H1 (cell line): Measurements from ENCODE around the gene BCAP31. TPM values are rescaled to one million over a fixed set of nuclear protein-coding genes. Genes with fewer than 3 reads are reported as not detected.

Experiments used
- CTCF ChIA-PET: fragments of 300-600 bp; sonication (Branson Sonifier 250); formaldehyde crosslinking; loops from one replicate; lab custom pipeline; 2021; ENCODE audit not compliant: partially characterized antibody; lab: Charles Lee
- POLR2A ChIA-PET: fragments of 300-600 bp; sonication (Branson Sonifier 250); formaldehyde crosslinking; loops from one replicate; lab custom pipeline; 2021; ENCODE audit warnings: inconsistent platforms; ENCODE audit not compliant: partially characterized antibody; lab: Charles Lee
- DNase-seq, 2 experiments: peaks; one replicate each; pipeline versions ENCODE4 v3.0.0 to v3.0.0-alpha.2; 2010 to 2022; ENCODE audit warnings: low spot score in 2 of 2, low read depth in 1 of 2, mixed read lengths in 1 of 2
- FAIRE-seq: peaks from 2 replicates; lab custom pipeline; 2011; peaks lifted over from hg19 to GRCh38; lab: Jason Lieb, UNC
- H2AFZ ChIP-seq: 2 replicates; pipeline ENCODE4 v1.8.1; 2012; ENCODE audit warnings: low read length, inconsistent platforms
- H2AK5ac ChIP-seq: 2 replicates; pipeline ENCODE4 v1.6.1; 2013; ENCODE audit warnings: low read depth, low read length
- H2BK120ac ChIP-seq: replicated peaks from 2 replicates; pipeline ENCODE3; 2013; ENCODE audit warnings: low read depth, low read length, inconsistent platforms
- H2BK12ac ChIP-seq: 2 replicates; pipeline ENCODE4 v1.6.1; 2013; ENCODE audit warnings: low read depth, low read length
- H2BK15ac ChIP-seq: 2 replicates; pipeline ENCODE4 v1.6.1; 2013; ENCODE audit warnings: low read length
- H2BK20ac ChIP-seq: 2 replicates; pipeline ENCODE4 v1.6.1; 2013; ENCODE audit warnings: low read length
- H2BK5ac ChIP-seq: 2 replicates; pipeline ENCODE4 v1.6.1; 2013; ENCODE audit warnings: low read depth, low read length
- H3K14ac ChIP-seq: 2 replicates; pipeline ENCODE4 v1.6.1; 2013; ENCODE audit warnings: inconsistent platforms; ENCODE audit not compliant: insufficient read length
- H3K18ac ChIP-seq: 2 replicates; pipeline ENCODE4 v1.6.1; 2013; ENCODE audit warnings: low read length; ENCODE audit errors: extremely low read depth
- H3K23ac ChIP-seq: 2 replicates; pipeline ENCODE4 v1.6.1; 2013; ENCODE audit warnings: inconsistent platforms; ENCODE audit not compliant: insufficient read length
- H3K23me2 ChIP-seq: 2 replicates; pipeline ENCODE4 v1.6.1; 2013; ENCODE audit warnings: low read depth, low read length
- H3K27ac ChIP-seq: 2 replicates; pipeline ENCODE4 v1.6.1; 2011; ENCODE audit warnings: low read depth, low read length, inconsistent platforms
- H3K27me3 ChIP-seq, 4 experiments: replicated peaks in 1 of 4; 1 replicate in 1 of 4; 2 replicates in 3 of 4; pipeline versions ENCODE4 v1.6.1 to v1.8.1; 2011 to 2013; ENCODE audit warnings: low read length in 3 of 4, mild to moderate bottlenecking in 3 of 4, inconsistent platforms in 2 of 4, mixed read lengths in 2 of 4, moderate library complexity in 1 of 4; ENCODE audit not compliant: control insufficient read depth in 3 of 4, insufficient read depth in 3 of 4; ENCODE audit errors: extremely low read depth in 1 of 4
- H3K36me3 ChIP-seq, 4 experiments: 2 replicates each; pipeline versions ENCODE4 v1.6.1 to v1.8.1; 2011 to 2013; ENCODE audit warnings: mild to moderate bottlenecking in 4 of 4, low read length in 3 of 4, moderate library complexity in 2 of 4, control low read depth in 1 of 4, inconsistent platforms in 1 of 4; ENCODE audit not compliant: insufficient read depth in 4 of 4, control insufficient read depth in 2 of 4
- H3K4ac ChIP-seq: replicated peaks from 2 replicates; pipeline ENCODE3; 2013; ENCODE audit warnings: low read length, low read depth, mixed read lengths, inconsistent platforms; ENCODE audit not compliant: insufficient read length
- H3K4me1 ChIP-seq, 4 experiments: replicated peaks in 1 of 4; 1 replicate in 1 of 4; 2 replicates in 3 of 4; pipeline versions ENCODE4 v1.6.1 to v1.8.1; 2011 to 2013; ENCODE audit warnings: low read length in 3 of 4, inconsistent platforms in 2 of 4, mixed read lengths in 1 of 4; ENCODE audit not compliant: insufficient read depth in 4 of 4, control insufficient read depth in 3 of 4
- H3K4me2 ChIP-seq, 2 experiments: 2 replicates each; pipeline versions ENCODE4 v1.6.1 to v1.8.1; 2011 to 2013; ENCODE audit warnings: low read depth in 2 of 2, low read length in 2 of 2, control low read depth in 1 of 2, inconsistent platforms in 1 of 2, mild to moderate bottlenecking in 1 of 2; ENCODE audit not compliant: insufficient read depth in 1 of 2
- H3K4me3 ChIP-seq, 4 experiments: fragments of 200-600, 300-600 bp in 1 of 4; sonication (generic), shearing (Covaris generic), sonication (Bioruptor Twin) in 1 of 4; 2 replicates each; pipeline versions ENCODE4 v1.5.1 to v1.8.1; 2011 to 2016; ENCODE audit warnings: low read length in 4 of 4, low read depth in 3 of 4, control low read depth in 2 of 4, inconsistent platforms in 2 of 4, mild to moderate bottlenecking in 2 of 4, mixed read lengths in 1 of 4, moderate library complexity in 1 of 4; ENCODE audit not compliant: insufficient read depth in 2 of 4; ENCODE audit errors: extremely low read depth in 1 of 4
- H3K56ac ChIP-seq: replicated peaks from 2 replicates; pipeline ENCODE3; 2013; ENCODE audit warnings: low read depth, mild to moderate bottlenecking, mixed read lengths, low read length, inconsistent platforms; ENCODE audit not compliant: insufficient read length
- H3K79me1 ChIP-seq: 2 replicates; pipeline ENCODE4 v1.6.1; 2013; ENCODE audit warnings: low read depth, low read length, control low read depth
- H3K79me2 ChIP-seq, 2 experiments: 2 replicates each; pipeline versions ENCODE4 v1.6.1 to v1.8.1; 2012 to 2013; ENCODE audit warnings: low read length in 2 of 2, mild to moderate bottlenecking in 2 of 2, inconsistent platforms in 1 of 2; ENCODE audit not compliant: insufficient read depth in 2 of 2, control insufficient read depth in 1 of 2
- H3K9ac ChIP-seq, 4 experiments: replicated peaks in 1 of 4; 1 replicate in 1 of 4; 2 replicates in 3 of 4; pipeline versions ENCODE4 v1.6.1 to v1.8.1; 2011 to 2013; ENCODE audit warnings: low read depth in 3 of 4, low read length in 3 of 4, control low read depth in 2 of 4, mild to moderate bottlenecking in 2 of 4, moderate library complexity in 2 of 4, inconsistent platforms in 1 of 4; ENCODE audit errors: extremely low read depth in 1 of 4
- H3K9me3 ChIP-seq, 2 experiments: 2 replicates each; pipeline versions ENCODE4 v1.6.1 to v1.8.1; 2012 to 2013; ENCODE audit warnings: mild to moderate bottlenecking in 2 of 2, moderate library complexity in 2 of 2, control low read depth in 1 of 2, inconsistent platforms in 1 of 2, low read depth in 1 of 2, low read length in 1 of 2, mixed read lengths in 1 of 2; ENCODE audit not compliant: insufficient read depth in 2 of 2
- H4K20me1 ChIP-seq, 2 experiments: replicated peaks in 1 of 2; 2 replicates each; pipeline versions ENCODE3 to v1.8.1; 2011 to 2013; ENCODE audit warnings: inconsistent platforms in 2 of 2, low read length in 2 of 2, mild to moderate bottlenecking in 1 of 2; ENCODE audit not compliant: insufficient read depth in 2 of 2, control insufficient read depth in 1 of 2
- H4K5ac ChIP-seq: 2 replicates; pipeline ENCODE4 v1.6.1; 2013; ENCODE audit warnings: low read length, low read depth, mixed read lengths, inconsistent platforms; ENCODE audit not compliant: insufficient read length
- H4K8ac ChIP-seq: 2 replicates; pipeline ENCODE4 v1.8.0; 2013; ENCODE audit warnings: mild to moderate bottlenecking, moderate library complexity, low read length, inconsistent platforms; ENCODE audit not compliant: insufficient read depth; ENCODE audit errors: extremely low read depth
- H4K91ac ChIP-seq: replicated peaks from 2 replicates; pipeline ENCODE3; 2013; ENCODE audit warnings: low read length, mixed read lengths, inconsistent platforms; ENCODE audit not compliant: insufficient read length
- BRCA1 ChIP-seq: IDR thresholded peaks from 2 replicates; pipeline ENCODE4 v1.6.1; 2012; ENCODE audit warnings: low read depth, low read length, improper control_type of control experiment
- CBX5 ChIP-seq: fragments of 300-800, 300-1000 bp; sonication (generic); IDR thresholded peaks from 2 replicates; pipeline ENCODE4 v1.7.1; 2016; ENCODE audit warnings: antibody characterized with exemption, low read length, low read depth
- PHF8 ChIP-seq: fragments of 200-600 bp; sonication (generic); conservative IDR thresholded peaks from 2 replicates; pipeline ENCODE4 v1.7.1; 2012; ENCODE audit warnings: low read depth, mild to moderate bottlenecking, inconsistent platforms, low read length, moderate library complexity
- POU5F1 ChIP-seq: IDR thresholded peaks from 2 replicates; pipeline ENCODE4 v1.6.1; 2011; ENCODE audit warnings: low read depth, mild to moderate bottlenecking, low read length, moderate library complexity
- YY1 ChIP-seq: IDR thresholded peaks from 2 replicates; pipeline ENCODE4 v1.6.1; 2011; ENCODE audit warnings: low read depth, mild to moderate bottlenecking, low read length
- WGBS, 2 experiments: shearing (Covaris generic) in 1 of 2; methylation state at CpG; one replicate each; pipeline versions ENCODE4 v1.1.6 to v1.1.7; 2013 to 2015; ENCODE audit warnings: low lambda C conversion rate in 2 of 2, mixed read lengths in 2 of 2, inconsistent platforms in 1 of 2, low coverage in 1 of 2, missing lambda C conversion rate in 1 of 2; ENCODE audit not compliant: insufficient replicate concordance in 2 of 2, insufficient coverage in 1 of 2, insufficient read length in 1 of 2; ENCODE audit errors: extremely low coverage in 1 of 2, missing lambda C conversion rate in 1 of 2; 5-methylcytosine and 5-hydroxymethylcytosine counted together
- polyA plus RNA-seq, 7 experiments: library from polyadenylated mRNA; depleted of rRNA in 3 of 7; stranded (reverse) in 5 of 7; unstranded in 2 of 7; fragments of >200 nt in 5 of 7; fragments of 200-250 nt in 2 of 7; gene quantifications; 1 replicate in 5 of 7; 2 replicates in 1 of 7; 4 replicates in 1 of 7; pipeline versions ENCODE4 v1.2.1 to v1.2.3, GENCODE V29; 2011 to 2013; ENCODE audit warnings: missing spikeins in 2 of 7, mixed read lengths in 2 of 7
- total RNA-seq: library from RNA; stranded (reverse); fragmentation: NEBNext Ultra II Directional; extraction: Animal tissue kit (Norgen Biotek cat#: 25700); gene quantifications from 2 replicates; pipeline ENCODE4 v1.2.1, GENCODE V29; 2021

BCAP31 gene
- total and polyA plus RNA-seq, 2 of the 8 experiments (the other 6 are each of a cell fraction or from before 2014, with no cell fraction given), result 136 to 159 TPM

- no peak overlapping the region for H2BK120ac ChIP-seq
These were observed 16.8 kb downstream of the BCAP31 start for GRCh38 chrX:153707406-153707805.

More at GRCh38 chrX:153707406-153707805, 16.8 kb downstream of the BCAP31 start:
- no peak for TF ChIP-seq CBX5
- no peak for TF ChIP-seq YY1
- TF ChIP-seq PHF8, result no peak
- no peak for TF ChIP-seq BRCA1
- no peak for TF ChIP-seq POU5F1
- TF ChIP-seq, all 59 proteins: peak for 0
- Histone ChIP-seq H2BK12ac (no peak overlapping the region), H4K20me1 (no peaks in the 10 kb centered on the region), H3K56ac (no peak overlapping the region), H3K4me1 (peaks cover 0 to 2% (median 0%) of the 10 kb centered on the region in 4 experiments; a peak in 3 of 7 replicates), H3K14ac (no peak overlapping the region), H3K9me3 (no peaks in the 10 kb centered on the region), H2BK15ac (no peak overlapping the region), H3K4me3 (no peak overlapping the region), H3K9ac (no peak overlapping the region), H3K18ac (no peak overlapping the region), H3K27me3 (no peaks in the 10 kb centered on the region), H2BK5ac (no peak overlapping the region), H3K4me2 (no peak overlapping the region), H2AK5ac (no peak overlapping the region), H4K8ac (no peak overlapping the region), H3K36me3 (peaks cover 0 to 22% (median 6%) of the 10 kb centered on the region in 4 experiments; a peak in 4 of 8 replicates), H2AFZ (no peak overlapping the region), H3K27ac (no peak overlapping the region), H4K5ac (no peak overlapping the region), H3K79me1 (no peaks in the 10 kb centered on the region), H4K91ac (no peak overlapping the region), H2BK20ac (no peak overlapping the region), H3K23me2 (no peaks in the 10 kb centered on the region), H3K79me2 (no peaks in the 10 kb centered on the region), H3K4ac (no peak overlapping the region), H3K23ac (no peak overlapping the region)
- FAIRE-seq, result no peak
- ChIA-PET POLR2A (interaction anchor here (1.2 to 2.5 kb wide), 3 partner anchors 8 to 15 kb away, joined by 4 to 11 read pairs (median 6); no protein-coding TSS in a partner anchor), CTCF (interaction anchor here (0.7 to 2.8 kb wide), 10 partner anchors 8 to 144 kb away, joined by 3 to 10 read pairs (median 5); partner anchors contain the start of gene SLC6A8)
- DNase-seq, result no peak
- WGBS, 2 experiments, result 93% methylated on average over 3 of the region's 6 CpGs; no CpG with 5 or more reads in 1 of the 2 experiments
